H9 (cell line): ENCODE data around the gene PIEZO2. TPM values are rescaled to one million over a fixed set of nuclear protein-coding genes. Genes with fewer than 3 reads are reported as not detected.
"Not testable (repeated sequence)": the region's sequence is repeated elsewhere in the genome, so short reads cannot be mapped to it uniquely, and the experiment has no call there.

Experiments used
- DNase-seq: peaks from one replicate; pipeline ENCODE4 v3.0.0-alpha.2; 2017
- H2AFZ ChIP-seq: one replicate; pipeline ENCODE4 v1.6.1; 2013; ENCODE audit warnings: mild to moderate bottlenecking, low read length, control low read depth, moderate library complexity
- H2AK5ac ChIP-seq: 2 replicates; pipeline ENCODE4 v1.6.1; 2013; ENCODE audit warnings: low read length, control low read depth, mixed read lengths; ENCODE audit not compliant: insufficient read length
- H2BK120ac ChIP-seq: one replicate; pipeline ENCODE4 v1.6.1; 2013; ENCODE audit warnings: low read depth, mild to moderate bottlenecking, low read length, control low read depth, inconsistent platforms; ENCODE audit not compliant: poor library complexity, severe bottlenecking
- H2BK12ac ChIP-seq: 2 replicates; pipeline ENCODE4 v1.6.1; 2013; ENCODE audit warnings: low read length, control low read depth, mixed read lengths, low read depth; ENCODE audit not compliant: insufficient read length
- H2BK15ac ChIP-seq: 2 replicates; pipeline ENCODE4 v1.6.1; 2013; ENCODE audit warnings: low read depth, low read length, control low read depth
- H2BK20ac ChIP-seq: one replicate; pipeline ENCODE4 v1.6.1; 2013; ENCODE audit warnings: low read depth, mild to moderate bottlenecking, low read length, control low read depth, inconsistent platforms; ENCODE audit not compliant: poor library complexity, severe bottlenecking
- H2BK5ac ChIP-seq: 2 replicates; pipeline ENCODE4 v1.6.1; 2013; ENCODE audit warnings: low read length, control low read depth, mixed read lengths; ENCODE audit not compliant: insufficient read length
- H3K14ac ChIP-seq: 2 replicates; pipeline ENCODE4 v1.6.1; 2013; ENCODE audit warnings: low read length, control low read depth; ENCODE audit not compliant: insufficient read depth
- H3K18ac ChIP-seq: 2 replicates; pipeline ENCODE4 v1.6.1; 2013; ENCODE audit warnings: low read depth, mild to moderate bottlenecking, mixed read lengths, low read length, control low read depth; ENCODE audit not compliant: insufficient read length
- H3K23ac ChIP-seq: 2 replicates; pipeline ENCODE4 v1.6.1; 2013; ENCODE audit warnings: low read length, control low read depth, mixed read lengths, low read depth; ENCODE audit not compliant: insufficient read length
- H3K23me2 ChIP-seq: 2 replicates; pipeline ENCODE4 v1.6.1; 2013; ENCODE audit warnings: low read depth, mild to moderate bottlenecking, mixed read lengths, low read length, control low read depth; ENCODE audit not compliant: insufficient read length, poor library complexity, severe bottlenecking
- H3K27ac ChIP-seq: 2 replicates; pipeline ENCODE4 v1.5.1; 2013; ENCODE audit warnings: low read length, control low read depth, mixed read lengths, low read depth; ENCODE audit not compliant: insufficient read length
- H3K27me3 ChIP-seq: 2 replicates; pipeline ENCODE4 v1.6.1; 2013; ENCODE audit warnings: low read length, control low read depth, inconsistent platforms; ENCODE audit not compliant: insufficient read depth
- H3K4ac ChIP-seq: 2 replicates; pipeline ENCODE4 v1.6.1; 2013; ENCODE audit warnings: low read depth, mild to moderate bottlenecking, control low read depth, inconsistent platforms, low read length, moderate library complexity
- H3K4me1 ChIP-seq: 2 replicates; pipeline ENCODE4 v1.6.1; 2013; ENCODE audit warnings: low read length, control low read depth, inconsistent platforms; ENCODE audit not compliant: insufficient read depth
- H3K4me2 ChIP-seq: 2 replicates; pipeline ENCODE4 v1.6.1; 2013; ENCODE audit warnings: low read length, control low read depth, mixed read lengths; ENCODE audit not compliant: insufficient read length, insufficient read depth
- H3K56ac ChIP-seq: 2 replicates; pipeline ENCODE4 v1.6.1; 2013; ENCODE audit warnings: low read depth, mild to moderate bottlenecking, mixed read lengths, low read length, control low read depth; ENCODE audit not compliant: insufficient read length
- H3K79me1 ChIP-seq: 2 replicates; pipeline ENCODE4 v1.6.1; 2013; ENCODE audit warnings: low read depth, mild to moderate bottlenecking, moderate library complexity, low read length, control low read depth, inconsistent platforms; ENCODE audit not compliant: insufficient read depth, poor library complexity, severe bottlenecking
- H3K79me2 ChIP-seq: 2 replicates; pipeline ENCODE4 v1.6.1; 2013; ENCODE audit warnings: low read length, control low read depth, inconsistent platforms; ENCODE audit not compliant: insufficient read depth
- H3K9ac ChIP-seq: 2 replicates; pipeline ENCODE4 v1.6.1; 2013; ENCODE audit warnings: low read length, control low read depth, mixed read lengths; ENCODE audit not compliant: insufficient read length; ENCODE audit errors: extremely low read depth
- H3K9me3 ChIP-seq: one replicate; pipeline ENCODE4 v1.6.1; 2013; ENCODE audit warnings: low read depth, low read length, inconsistent platforms; ENCODE audit not compliant: control insufficient read depth
- H3T11ph ChIP-seq: one replicate; pipeline ENCODE4 v1.6.1; 2013; ENCODE audit warnings: mild to moderate bottlenecking, low read length, control low read depth, inconsistent platforms
- H4K20me1 ChIP-seq: one replicate; pipeline ENCODE4 v1.6.1; 2013; ENCODE audit not compliant: control insufficient read depth, insufficient read length, insufficient read depth
- H4K5ac ChIP-seq: 2 replicates; pipeline ENCODE4 v1.6.1; 2013; ENCODE audit warnings: low read depth, mild to moderate bottlenecking, mixed read lengths, low read length, control low read depth; ENCODE audit not compliant: insufficient read length
- H4K8ac ChIP-seq: replicated peaks from 2 replicates; pipeline ENCODE4 v1.6.1; 2013; ENCODE audit warnings: low read length, control low read depth, mixed read lengths, low read depth; ENCODE audit not compliant: insufficient read length
- H4K91ac ChIP-seq: 2 replicates; pipeline ENCODE4 v1.6.1; 2013; ENCODE audit warnings: low read depth, mild to moderate bottlenecking, moderate library complexity, mixed read lengths, low read length, control low read depth; ENCODE audit not compliant: insufficient read length
- H3K27ac Mint-ChIP-seq, 3 experiments: 2 replicates in 2 of 3; 3 replicates in 1 of 3; pipeline ENCODE4 v1.8.0; 2020 to 2021; ENCODE audit warnings: mixed read lengths in 3 of 3, mild to moderate bottlenecking in 1 of 3, moderate library complexity in 1 of 3
- H3K27me3 Mint-ChIP-seq: 2 replicates; pipeline ENCODE4 v1.8.0; 2021; ENCODE audit warnings: low read depth, mild to moderate bottlenecking, moderate library complexity, mixed read lengths
- H3K36me3 Mint-ChIP-seq, 3 experiments: 2 replicates in 2 of 3; 3 replicates in 1 of 3; pipeline ENCODE4 v1.8.0; 2020 to 2021; ENCODE audit warnings: low read depth in 3 of 3, mixed read lengths in 3 of 3; ENCODE audit not compliant: insufficient read depth in 1 of 3
- H3K4me1 Mint-ChIP-seq, 2 experiments: 2 replicates each; pipeline ENCODE4 v1.8.0; 2020; ENCODE audit warnings: mixed read lengths in 2 of 2
- H3K4me3 Mint-ChIP-seq, 2 experiments: 2 replicates in 1 of 2; 3 replicates in 1 of 2; pipeline ENCODE4 v1.8.0; 2020 to 2021; ENCODE audit warnings: mild to moderate bottlenecking in 2 of 2, mixed read lengths in 2 of 2, moderate library complexity in 1 of 2
- H3K9me3 Mint-ChIP-seq, 2 experiments: 2 replicates in 1 of 2; 3 replicates in 1 of 2; pipeline ENCODE4 v1.8.0; 2020; ENCODE audit warnings: mild to moderate bottlenecking in 2 of 2, mixed read lengths in 2 of 2, moderate library complexity in 1 of 2
- CTCF ChIP-seq: fragments of 200-600 bp; sonication (generic); conservative IDR thresholded peaks from 3 replicates; pipeline ENCODE4 v1.8.0; 2021; ENCODE audit warnings: antibody characterized with exemption, mild to moderate bottlenecking
- WGBS: extraction: QIAGEN DNeasy Blood & Tissue Kit; methylation state at CpG from one replicate; pipeline ENCODE4 v1.1.7; 2013; ENCODE audit warnings: missing lambda C conversion rate, low lambda C conversion rate, mixed read lengths; ENCODE audit not compliant: insufficient read length; ENCODE audit errors: extremely low coverage; 5-methylcytosine and 5-hydroxymethylcytosine counted together
- total RNA-seq: library from RNA; stranded (reverse); gene quantifications from 2 replicates; pipeline ENCODE4 v1.2.1, GENCODE V29; 2021

Gene PIEZO2
- total RNA-seq, 1 experiment from 2014 or later: 3.9 TPM

GRCh38 chr18:11183637-11184036, 34.3 kb upstream of the PIEZO2 start:
- no peak overlapping the region for H2BK20ac ChIP-seq
- H2BK15ac ChIP-seq: no peak overlapping the region
- no CpG with 5 or more reads among the region's 2 CpGs for WGBS
- no peak overlapping the region for H3K27ac ChIP-seq
- no peak overlapping the region for H2BK5ac ChIP-seq
- no peak overlapping the region for H4K5ac ChIP-seq
- no peak overlapping the region for H2BK12ac ChIP-seq
- H3K79me2 ChIP-seq: no peaks in the 10 kb centered on the region
- no peak overlapping the region for H3K4ac ChIP-seq
- H3K27ac Mint-ChIP-seq: no peak overlapping the region
- no peak for TF ChIP-seq CTCF
- H3K9me3 Mint-ChIP-seq: peaks cover 0 to 3% of the 10 kb centered on the region in 2 experiments; a peak in 1 of 5 replicates
- no peak overlapping the region for H2AK5ac ChIP-seq
- no peak overlapping the region for H3K14ac ChIP-seq
- no peak overlapping the region for H4K91ac ChIP-seq
- no peaks in the 10 kb centered on the region for H3K9me3 ChIP-seq
- H2BK120ac ChIP-seq: no peak overlapping the region
- no peaks in the 10 kb centered on the region for H3K4me1 Mint-ChIP-seq
- H3K27me3 ChIP-seq: no peaks in the 10 kb centered on the region
- no peaks in the 10 kb centered on the region for H3K79me1 ChIP-seq
- no peak overlapping the region for H3T11ph ChIP-seq
- no peaks in the 10 kb centered on the region for H3K4me1 ChIP-seq
- no peaks in the 10 kb centered on the region; the same call in 1 of the 2 replicates for H3K27me3 Mint-ChIP-seq
- no peak overlapping the region for H3K4me3 Mint-ChIP-seq
- no peak overlapping the region for H3K18ac ChIP-seq
- no peak overlapping the region for H3K4me2 ChIP-seq
- no peak for DNase-seq
- no peak overlapping the region for H4K8ac ChIP-seq
- no peak overlapping the region for H2AFZ ChIP-seq
- no peak overlapping the region for H3K9ac ChIP-seq
- peaks cover 0 to 2% (median 0%) of the 10 kb centered on the region in 3 experiments; a peak in 1 of 7 replicates for H3K36me3 Mint-ChIP-seq
- no peaks in the 10 kb centered on the region for H4K20me1 ChIP-seq
- H3K23ac ChIP-seq: no peak overlapping the region
- no peaks in the 10 kb centered on the region for H3K23me2 ChIP-seq
- no peak overlapping the region for H3K56ac ChIP-seq

GRCh38 chr18:11181629-11182028, 32.3 kb upstream of the PIEZO2 start:
- H3K9me3 ChIP-seq, H2AFZ ChIP-seq, H2BK20ac ChIP-seq, DNase-seq, H3K27ac ChIP-seq, H4K20me1 ChIP-seq, H3K4me3 Mint-ChIP-seq, H3K4me1 ChIP-seq, H3K27me3 Mint-ChIP-seq, H2AK5ac ChIP-seq, H2BK15ac ChIP-seq, H3K23me2 ChIP-seq, H3K79me2 ChIP-seq, H3K4me1 Mint-ChIP-seq, H4K91ac ChIP-seq, H3K27ac Mint-ChIP-seq, H3K4ac ChIP-seq, H3K14ac ChIP-seq, H3K79me1 ChIP-seq, H3T11ph ChIP-seq, H3K36me3 Mint-ChIP-seq, H4K8ac ChIP-seq, H2BK120ac ChIP-seq, H3K9ac ChIP-seq, H3K9me3 Mint-ChIP-seq, H4K5ac ChIP-seq, H3K27me3 ChIP-seq, H3K56ac ChIP-seq, H2BK12ac ChIP-seq, H3K4me2 ChIP-seq, H2BK5ac ChIP-seq, H3K23ac ChIP-seq, H3K18ac ChIP-seq: not testable (repeated sequence)
- no CpG with 5 or more reads among the region's 1 CpG for WGBS
